WTC11 (cell line): Measurements from ENCODE around the gene DNAL4.

Experiments used
- ATF6 ChIP-seq: sonication (generic); formaldehyde crosslinking; IDR thresholded peaks from 2 replicates; pipeline ENCODE4 v1.8.1; 2023; ENCODE audit warnings: mild to moderate bottlenecking, missing genetic modification reagents
- EMX1 ChIP-seq: fragments of 250-450 bp; sonication (Bioruptor Pico); IDR thresholded peaks from 2 replicates; pipeline ENCODE4 v1.8.0; 2021; ENCODE audit warnings: mild to moderate bottlenecking
- FOXP4 ChIP-seq: sonication (generic); formaldehyde crosslinking; IDR thresholded peaks from 2 replicates; pipeline ENCODE4 v1.8.0; 2022; ENCODE audit warnings: mild to moderate bottlenecking, missing genetic modification reagents
- JAZF1 ChIP-seq: fragments of 250-450 bp; sonication (Bioruptor Pico); IDR thresholded peaks from 2 replicates; pipeline ENCODE4 v1.9.0; 2021; ENCODE audit warnings: moderate library complexity, mild to moderate bottlenecking, inconsistent platforms
- JUN ChIP-seq: sonication (generic); formaldehyde crosslinking; IDR thresholded peaks from 2 replicates; pipeline ENCODE4 v1.8.0; 2023; ENCODE audit warnings: mild to moderate bottlenecking, missing genetic modification reagents
- USF2 ChIP-seq: sonication (generic); formaldehyde crosslinking; IDR thresholded peaks from 2 replicates; pipeline ENCODE4 v1.8.1; 2023; ENCODE audit warnings: mild to moderate bottlenecking, missing genetic modification reagents, moderate library complexity
- ZNF281 ChIP-seq: sonication (generic); formaldehyde crosslinking; IDR thresholded peaks from 2 replicates; pipeline ENCODE4 v1.8.0; 2023; ENCODE audit warnings: mild to moderate bottlenecking, missing genetic modification reagents
- ZNF512 ChIP-seq: sonication (generic); formaldehyde crosslinking; IDR thresholded peaks from 2 replicates; pipeline ENCODE4 v1.8.1; 2022; ENCODE audit warnings: missing genetic modification reagents, borderline replicate concordance

GRCh38 chr22:38774496-38775166, 19.3 kb downstream of the DNAL4 start:
- TF ChIP-seq JAZF1 (no peak), ATF6 (no peak), ZNF512 (CRISPR knock-in tag) (no peak), EMX1 (CRISPR knock-in tag) (no peak), ZNF281 (CRISPR knock-in tag) (no peak), USF2 (no peak), FOXP4 (CRISPR knock-in tag) (no peak), JUN (no peak)
